ENCODE measurements around the gene CASKIN1. TPM values are rescaled to one million over a fixed set of nuclear protein-coding genes. Genes with fewer than 3 reads are reported as not detected.
A peak's percentile ranks its signal among the peaks of the same experiment; 100 is the strongest.

The CASKIN1 gene
- polyA plus RNA-seq, 3 donors: not detected

DNA sequence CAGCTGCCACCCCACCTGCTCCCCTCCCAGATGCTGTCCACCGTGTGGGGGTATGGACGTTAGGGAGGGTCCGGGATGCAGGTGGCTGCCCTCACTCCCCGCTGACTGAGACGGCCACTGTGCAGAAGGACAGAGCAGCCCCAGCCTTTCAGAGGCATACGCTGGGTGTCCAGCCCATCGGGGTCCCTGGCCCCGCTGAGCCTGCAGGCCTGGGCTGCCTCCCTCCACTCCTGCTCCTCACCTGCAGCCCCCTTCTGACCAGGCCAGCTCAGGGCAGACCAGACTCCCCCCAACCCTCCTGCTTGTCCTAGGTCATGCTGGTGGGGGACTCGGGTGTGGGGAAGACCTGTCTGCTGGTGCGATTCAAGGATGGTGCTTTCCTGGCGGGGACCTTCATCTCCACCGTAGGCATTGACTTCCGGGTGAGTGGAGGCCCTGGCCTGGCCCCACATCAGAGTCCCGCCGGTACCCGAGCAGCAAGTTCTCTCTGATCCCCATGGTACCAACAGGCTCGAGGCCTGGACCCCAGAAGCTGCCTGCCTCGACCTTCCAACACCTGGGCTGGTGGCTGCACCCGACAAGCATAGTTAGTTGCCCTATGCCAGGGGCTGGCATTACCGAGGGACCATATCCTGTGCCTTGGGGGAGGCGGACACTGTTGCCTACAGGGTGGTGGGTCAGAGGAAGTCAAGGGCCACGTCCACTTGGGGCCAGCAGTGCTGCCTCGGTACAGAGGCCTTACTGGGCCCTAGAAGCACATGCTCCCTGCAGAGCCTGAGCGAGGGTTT is 46.6 kb downstream of the CASKIN1 start:
- Mint-ChIP-seq H3K27me3 (ENCODE audit: low read depth in 3 of 3) (peaks cover 13 to 35% (median 15%) of the 10 kb centered on the region in 3 donors), H3K4me3 (peak overlapping the region in 1 of 2 donors; percentile 70), H3K27ac (no peak overlapping the region), H3K4me1 (peaks cover 47% of the 10 kb centered on the region), H3K36me3 (peaks cover 10 to 18% of the 10 kb centered on the region in 2 donors), H3K9me3 (peaks cover 0 to 6% (median 0%) of the 10 kb centered on the region in 7 donors)
- 73% methylated on average over 23 of the region's 24 CpGs for WGBS (ENCODE audit: insufficient coverage)
- H3K36me3 ChIP-seq (replicated peaks in 1 of 2; ENCODE audit: control insufficient read depth in 1 of 2, insufficient read depth in 2 of 2, low read length in 2 of 2): peaks cover 3 to 9% of the 10 kb centered on the region in 2 donors
- peaks cover 32% of the 10 kb centered on the region for H3K79me2 ChIP-seq (ENCODE audit: insufficient read depth, low read length)
- peak overlapping the region; percentile 83 for H3K4me2 ChIP-seq (replicated peaks; ENCODE audit: extremely low read depth, low read length, poor library complexity, severe bottlenecking)
- H3K27ac ChIP-seq (ENCODE audit: low read depth in 1 of 2, low read length in 2 of 2): no peak overlapping the region
- H4K20me1 ChIP-seq (ENCODE audit: insufficient read depth, low read length): peaks cover 61% of the 10 kb centered on the region
- H3K9me3 ChIP-seq (replicated peaks in 1 of 2; ENCODE audit: control insufficient read depth in 1 of 2, insufficient read depth in 1 of 2, low read length in 2 of 2): no peaks in the 10 kb centered on the region
- H3K27me3 ChIP-seq (ENCODE audit: control insufficient read depth in 2 of 2, insufficient read depth in 2 of 2, low read length in 2 of 2): peaks cover 0 to 24% of the 10 kb centered on the region in 2 donors
- no peak overlapping the region for H3K9ac ChIP-seq (ENCODE audit: insufficient read depth, low read length, poor library complexity, severe bottlenecking)
- H2AFZ ChIP-seq (ENCODE audit: insufficient read depth, low read depth, low read length, poor library complexity, severe bottlenecking): no peak overlapping the region
- peaks cover 38 to 49% of the 10 kb centered on the region in 2 donors for H3K4me1 ChIP-seq (ENCODE audit: control insufficient read depth in 1 of 2, insufficient read depth in 2 of 2, low read length in 2 of 2)
- intact Hi-C loops (cut with micrococcal nuclease): loop anchor here (5.0 to 10.0 kb wide), 6 partner anchors 123 to 355 kb away; partner anchors contain the start of genes ZNF598 (in 2 of the 2), MSRB1 (in 1 of the 2) and NHERF2 (in 1 of the 2)
- no peak for TF ChIP-seq CTCF (IDR thresholded peaks at IDR 0.05)
- no peak for DNase-seq
- peak overlapping the region in 1 of 3 experiments; percentile 64 for H3K4me3 ChIP-seq (replicated peaks in 1 of 3; ENCODE audit: low read depth in 2 of 3, low read length in 3 of 3)

- no peak for DNase-seq
- no peak overlapping the region for H3K27ac ChIP-seq (ENCODE audit: low read depth in 1 of 2, low read length in 2 of 2)
- Mint-ChIP-seq H3K27me3 (ENCODE audit: low read depth in 3 of 3) (peaks cover 15 to 38% (median 19%) of the 10 kb centered on the region in 3 donors), H3K27ac (no peak overlapping the region), H3K4me3 (peak overlapping the region; percentile 43 to 70), H3K4me1 (peaks cover 38% of the 10 kb centered on the region), H3K36me3 (peaks cover 10 to 18% of the 10 kb centered on the region in 2 donors), H3K9me3 (peaks cover 0 to 6% (median 0%) of the 10 kb centered on the region in 7 donors)
- no peaks in the 10 kb centered on the region for H3K9me3 ChIP-seq (replicated peaks in 1 of 2; ENCODE audit: control insufficient read depth in 1 of 2, insufficient read depth in 1 of 2, low read length in 2 of 2)
- H3K4me3 ChIP-seq (replicated peaks in 1 of 3; ENCODE audit: low read depth in 2 of 3, low read length in 3 of 3): peak overlapping the region in 1 of 3 experiments; percentile 64
- WGBS (ENCODE audit: insufficient coverage): under 1% methylated on average over 53 of the region's 62 CpGs
- peaks cover 23% of the 10 kb centered on the region for H3K79me2 ChIP-seq (ENCODE audit: insufficient read depth, low read length)
- H4K20me1 ChIP-seq (ENCODE audit: insufficient read depth, low read length): peaks cover 53% of the 10 kb centered on the region
- peaks cover 0 to 24% of the 10 kb centered on the region in 2 donors for H3K27me3 ChIP-seq (ENCODE audit: control insufficient read depth in 2 of 2, insufficient read depth in 2 of 2, low read length in 2 of 2)
- peaks cover 3 to 9% of the 10 kb centered on the region in 2 donors for H3K36me3 ChIP-seq (replicated peaks in 1 of 2; ENCODE audit: control insufficient read depth in 1 of 2, insufficient read depth in 2 of 2, low read length in 2 of 2)
- H2AFZ ChIP-seq (ENCODE audit: insufficient read depth, low read depth, low read length, poor library complexity, severe bottlenecking): peak overlapping the region; percentile 46
- intact Hi-C loops (cut with micrococcal nuclease): loop anchor here in 1 of 2 donors (5.0 kb wide), 1 partner anchor 122 kb away; the partner anchor contains the start of gene NHERF2
- H3K4me2 ChIP-seq (replicated peaks; ENCODE audit: extremely low read depth, low read length, poor library complexity, severe bottlenecking): peak overlapping the region; percentile 83
- no peak for TF ChIP-seq CTCF (IDR thresholded peaks at IDR 0.05)
- peaks cover 30 to 40% of the 10 kb centered on the region in 2 donors for H3K4me1 ChIP-seq (ENCODE audit: control insufficient read depth in 1 of 2, insufficient read depth in 2 of 2, low read length in 2 of 2)
- H3K9ac ChIP-seq (ENCODE audit: insufficient read depth, low read length, poor library complexity, severe bottlenecking): peak overlapping the region; percentile 27
Measured at GRCh38 chr16:2148714-2149629, 47.4 kb downstream of the CASKIN1 start.

All from CD14-positive monocyte (primary cell).